OCI-LY7 (cell line): ENCODE measurements around the gene DALRD3.

Experiments
- EZH2phosphoT487 ChIP-seq: fragments of 200-600 bp; sonication (generic); IDR thresholded peaks from 2 replicates; pipeline ENCODE4 v1.6.1; 2018; ENCODE audit warnings: low read depth, borderline replicate concordance, mild to moderate bottlenecking, mixed run types, antibody characterized with exemption, low read length, moderate library complexity, mixed read lengths
- TF ChIP-seq, protein P1 (sequence below): fragments of 200-600 bp; sonication (generic); conservative IDR thresholded peaks from 2 replicates; pipeline ENCODE4 v1.5.1; 2014; ENCODE audit warnings: mild to moderate bottlenecking, antibody characterized with exemption, low read length, moderate library complexity, mixed read lengths

DNA sequence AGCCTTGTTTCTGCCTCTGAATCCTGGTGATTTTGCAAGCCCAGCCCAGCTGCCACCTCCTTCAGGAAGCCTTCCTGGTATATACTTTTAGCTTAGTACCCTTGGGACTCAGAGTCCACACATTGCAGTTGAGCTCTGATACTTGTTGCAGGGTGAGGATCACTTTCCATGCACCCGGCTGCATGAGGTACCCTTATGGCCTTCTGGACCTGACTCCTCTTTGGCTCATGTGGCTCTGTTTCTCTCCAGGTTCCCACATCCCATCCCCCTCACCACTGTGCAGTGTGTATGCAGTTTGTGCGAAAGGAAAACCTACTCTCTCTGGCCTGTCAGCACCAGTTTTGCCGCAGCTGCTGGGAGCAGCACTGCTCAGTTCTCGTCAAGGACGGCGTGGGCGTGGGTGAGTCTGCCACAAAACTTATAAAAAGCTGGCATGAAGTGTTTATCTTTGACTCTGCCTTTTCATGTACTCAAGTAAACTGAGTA, 51.5 kb downstream of the DALRD3 start:
- TF ChIP-seq, protein P1, sequence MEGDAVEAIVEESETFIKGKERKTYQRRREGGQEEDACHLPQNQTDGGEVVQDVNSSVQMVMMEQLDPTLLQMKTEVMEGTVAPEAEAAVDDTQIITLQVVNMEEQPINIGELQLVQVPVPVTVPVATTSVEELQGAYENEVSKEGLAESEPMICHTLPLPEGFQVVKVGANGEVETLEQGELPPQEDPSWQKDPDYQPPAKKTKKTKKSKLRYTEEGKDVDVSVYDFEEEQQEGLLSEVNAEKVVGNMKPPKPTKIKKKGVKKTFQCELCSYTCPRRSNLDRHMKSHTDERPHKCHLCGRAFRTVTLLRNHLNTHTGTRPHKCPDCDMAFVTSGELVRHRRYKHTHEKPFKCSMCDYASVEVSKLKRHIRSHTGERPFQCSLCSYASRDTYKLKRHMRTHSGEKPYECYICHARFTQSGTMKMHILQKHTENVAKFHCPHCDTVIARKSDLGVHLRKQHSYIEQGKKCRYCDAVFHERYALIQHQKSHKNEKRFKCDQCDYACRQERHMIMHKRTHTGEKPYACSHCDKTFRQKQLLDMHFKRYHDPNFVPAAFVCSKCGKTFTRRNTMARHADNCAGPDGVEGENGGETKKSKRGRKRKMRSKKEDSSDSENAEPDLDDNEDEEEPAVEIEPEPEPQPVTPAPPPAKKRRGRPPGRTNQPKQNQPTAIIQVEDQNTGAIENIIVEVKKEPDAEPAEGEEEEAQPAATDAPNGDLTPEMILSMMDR: no peak
- TF ChIP-seq EZH2phosphoT487: no peak
